Hepatocyte (in vitro differentiated cells): ENCODE measurements around the gene VEGFB.

Source experiments
- CTCF ChIP-seq: fragments of 200-600 bp; sonication (generic); IDR thresholded peaks from 2 replicates; pipeline ENCODE4 v1.5.1; 2016; ENCODE audit warnings: antibody characterized with exemption, mild to moderate bottlenecking; ENCODE audit not compliant: poor library complexity
- EZH2 ChIP-seq: fragments of 200-600 bp; sonication (generic); IDR thresholded peaks from 2 replicates; pipeline ENCODE4 v1.6.1; 2016; ENCODE audit warnings: antibody characterized with exemption, mild to moderate bottlenecking, borderline replicate concordance

GRCh38 chr11:64275031-64275800, 40.8 kb downstream of the VEGFB start:
- no peak for TF ChIP-seq EZH2
- no peak for TF ChIP-seq CTCF
